ENCODE measurements around the gene EFCC1. TPM values are rescaled to one million over a fixed set of nuclear protein-coding genes. Genes with fewer than 3 reads are reported as not detected.

Gene EFCC1
- total and polyA plus RNA-seq, 2 of the 13 experiments (the other 11 are each of a cell fraction or from before 2014, with no cell fraction given), result not detected

DNA sequence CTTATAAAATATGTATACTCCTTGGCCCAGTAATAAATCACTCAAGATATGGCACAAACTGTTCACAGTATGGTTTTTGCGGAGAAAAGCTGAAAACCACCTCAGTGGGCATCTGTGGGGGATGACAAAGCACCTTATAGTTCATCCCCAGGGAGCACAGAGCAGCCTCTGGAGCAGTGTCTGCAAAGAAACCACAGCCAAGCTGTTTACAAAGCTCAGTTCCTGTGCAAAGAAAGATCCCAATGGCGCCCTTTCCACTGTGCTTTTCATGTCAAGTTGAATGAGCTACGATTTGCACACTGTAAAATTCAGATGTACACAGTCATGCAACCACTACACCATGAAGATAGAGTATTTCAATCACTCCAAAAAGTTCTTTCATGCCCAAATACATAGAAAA is 2.5 kb upstream of the EFCC1 start (continued):
- TF ChIP-seq, protein P1, sequence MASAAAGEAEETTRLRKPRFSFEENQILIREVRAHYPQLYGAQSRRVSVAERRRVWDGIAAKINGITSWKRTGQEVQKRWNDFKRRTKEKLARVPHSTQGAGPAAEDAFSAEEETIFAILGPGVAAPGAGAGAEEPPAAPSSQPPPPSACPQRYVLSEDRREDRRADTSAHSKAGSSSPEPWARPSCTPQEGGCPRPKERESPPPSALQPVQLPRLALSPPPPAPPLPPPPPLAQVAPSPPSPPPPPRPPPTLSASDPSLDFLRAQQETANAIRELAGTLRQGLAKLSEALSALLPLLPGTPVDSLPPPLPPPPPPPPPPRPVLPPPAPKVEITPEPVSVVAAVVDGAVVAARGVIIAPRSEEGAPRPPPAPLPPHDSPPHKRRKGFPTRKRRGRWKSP (CRISPR knock-in tag; IDR thresholded peaks at IDR 0.05), result peak; percentile 34; the same call in 1 of the 2 replicates
- TF ChIP-seq ZNF263 (CRISPR knock-in tag; IDR thresholded peaks at IDR 0.05) (peak; percentile 90), MTF2 (CRISPR knock-in tag; IDR thresholded peaks at IDR 0.05; ENCODE audit: borderline replicate concordance) (no peak), ZNF34 (CRISPR knock-in tag; IDR thresholded peaks at IDR 0.05; ENCODE audit: borderline replicate concordance) (no peak), SALL1 (CRISPR knock-in tag; IDR thresholded peaks at IDR 0.05) (no peak), SIN3B (IDR thresholded peaks at IDR 0.05; ENCODE audit: low read length) (no peak), ZMYM4 (CRISPR knock-in tag; IDR thresholded peaks at IDR 0.05) (no peak)
- TF ChIP-seq, protein P2, sequence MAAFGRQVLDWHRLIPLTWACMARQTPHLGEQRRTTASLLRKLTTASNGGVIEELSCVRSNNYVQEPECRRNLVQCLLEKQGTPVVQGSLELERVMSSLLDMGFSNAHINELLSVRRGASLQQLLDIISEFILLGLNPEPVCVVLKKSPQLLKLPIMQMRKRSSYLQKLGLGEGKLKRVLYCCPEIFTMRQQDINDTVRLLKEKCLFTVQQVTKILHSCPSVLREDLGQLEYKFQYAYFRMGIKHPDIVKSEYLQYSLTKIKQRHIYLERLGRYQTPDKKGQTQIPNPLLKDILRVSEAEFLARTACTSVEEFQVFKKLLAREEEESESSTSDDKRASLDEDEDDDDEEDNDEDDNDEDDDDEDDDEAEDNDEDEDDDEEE (CRISPR knock-in tag; IDR thresholded peaks at IDR 0.05), result no peak
- TF ChIP-seq, protein P3, sequence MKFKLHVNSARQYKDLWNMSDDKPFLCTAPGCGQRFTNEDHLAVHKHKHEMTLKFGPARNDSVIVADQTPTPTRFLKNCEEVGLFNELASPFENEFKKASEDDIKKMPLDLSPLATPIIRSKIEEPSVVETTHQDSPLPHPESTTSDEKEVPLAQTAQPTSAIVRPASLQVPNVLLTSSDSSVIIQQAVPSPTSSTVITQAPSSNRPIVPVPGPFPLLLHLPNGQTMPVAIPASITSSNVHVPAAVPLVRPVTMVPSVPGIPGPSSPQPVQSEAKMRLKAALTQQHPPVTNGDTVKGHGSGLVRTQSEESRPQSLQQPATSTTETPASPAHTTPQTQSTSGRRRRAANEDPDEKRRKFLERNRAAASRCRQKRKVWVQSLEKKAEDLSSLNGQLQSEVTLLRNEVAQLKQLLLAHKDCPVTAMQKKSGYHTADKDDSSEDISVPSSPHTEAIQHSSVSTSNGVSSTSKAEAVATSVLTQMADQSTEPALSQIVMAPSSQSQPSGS (CRISPR knock-in tag; IDR thresholded peaks at IDR 0.05), result no peak

DNA sequence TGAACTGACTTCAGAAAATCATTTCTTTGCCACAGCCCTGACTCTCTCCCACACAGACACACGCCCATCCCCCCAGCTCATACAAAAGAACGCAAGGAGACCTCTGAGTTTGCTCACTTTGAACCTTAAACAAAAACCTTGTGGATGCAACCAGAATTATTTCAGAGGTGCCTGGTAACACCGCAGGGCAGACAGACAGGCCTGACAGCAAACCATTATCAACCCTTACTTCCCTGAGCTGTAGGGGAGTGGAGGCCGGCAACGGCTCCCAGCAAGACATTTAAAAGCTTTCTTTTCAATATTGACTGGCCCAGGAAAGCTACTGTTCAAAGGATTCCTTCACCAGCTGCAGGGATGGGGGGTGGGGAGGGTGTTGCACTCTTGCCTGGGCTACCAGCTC is 2.0 kb upstream of the EFCC1 start:
- H3K9ac ChIP-seq (ENCODE audit: insufficient read depth, low read depth, low read length), result no peak overlapping the region
- H3K27ac ChIP-seq (ENCODE audit: extremely low read length, insufficient read depth, low read length), result no peak overlapping the region
- H3K27me3 ChIP-seq (ENCODE audit: control insufficient read depth in 1 of 2, insufficient read depth in 2 of 2, low read length in 2 of 2), result peaks cover 1 to 52% of the 10 kb centered on the region in 2 experiments
- peak overlapping the region; percentile 66 for H3K4me2 ChIP-seq (ENCODE audit: low read depth, low read length)
- no peaks in the 10 kb centered on the region for H3K79me2 ChIP-seq (ENCODE audit: insufficient read depth, low read length)
- H3K36me3 ChIP-seq (replicated peaks in 1 of 2; ENCODE audit: control insufficient read depth in 1 of 2, insufficient read depth in 2 of 2, low read length in 2 of 2), result no peaks in the 10 kb centered on the region; a peak in 1 of 5 replicates
- ATAC-seq, result peak; percentile 34
- BruUV-seq (replicated peaks), result no TSS peak
- no peak overlapping the region for H2AFZ ChIP-seq (ENCODE audit: low read length)
- in situ Hi-C loops (cut with HindIII; ENCODE audit: extremely low pct_ligation_motif_present, low pct_unique_long_range_greater_than_20kb) (no loop called here), intact Hi-C loops (cut with micrococcal nuclease; ENCODE audit: unreplicated experiment) (no loop called here)
- H4K20me1 ChIP-seq (ENCODE audit: insufficient read depth, low read length), result no peaks in the 10 kb centered on the region
- H3K9me3 ChIP-seq (ENCODE audit: low read length), result no peaks in the 10 kb centered on the region
- FAIRE-seq, result peak; percentile 53
- POLR2A ChIA-PET, result interaction anchor here (1.2 kb wide), 2 partner anchors 123 to 317 kb away, joined by 4 read pairs; partner anchors contain the start of gene RAB43
- H3K4me3 ChIP-seq (replicated peaks in 1 of 3; ENCODE audit: insufficient read depth in 1 of 3, low read depth in 2 of 3, low read length in 3 of 3), result peak overlapping the region in 1 of 3 experiments; percentile 20; a peak in 2 of 6 replicates
- peaks cover 34% of the 10 kb centered on the region for H3K4me1 ChIP-seq (ENCODE audit: insufficient read depth, low read length)
- peak; percentile 27 for DNase-seq (ENCODE audit: low spot score)
- WGBS (ENCODE audit: low lambda C conversion rate), result 0% methylated on average over 4 of the region's 5 CpGs
- CTCF ChIA-PET (ENCODE audit: low intra/inter-chr PET ratio, low total read pairs), result no interaction called here
- TF ChIP-seq GLI4 (CRISPR knock-in tag; IDR thresholded peaks at IDR 0.05; ENCODE audit: borderline replicate concordance) (no peak), SP140L (CRISPR knock-in tag; IDR thresholded peaks at IDR 0.05; ENCODE audit: borderline replicate concordance) (no peak), SOX13 (IDR thresholded peaks at IDR 0.05) (no peak), SOX13 (CRISPR knock-in tag; conservative IDR thresholded peaks at IDR 0.05 in 1 of 2, IDR thresholded peaks at IDR 0.05 in 1 of 2) (peak in 1 of 2 experiments; percentile 33; a peak in 1 of 4 replicates), ZNF101 (CRISPR knock-in tag; IDR thresholded peaks at IDR 0.05; ENCODE audit: borderline replicate concordance, low read depth) (no peak), ZNF7 (CRISPR knock-in tag; IDR thresholded peaks at IDR 0.05) (peak; percentile 42; the same call in 1 of the 2 replicates)
- TF ChIP-seq, protein P4, sequence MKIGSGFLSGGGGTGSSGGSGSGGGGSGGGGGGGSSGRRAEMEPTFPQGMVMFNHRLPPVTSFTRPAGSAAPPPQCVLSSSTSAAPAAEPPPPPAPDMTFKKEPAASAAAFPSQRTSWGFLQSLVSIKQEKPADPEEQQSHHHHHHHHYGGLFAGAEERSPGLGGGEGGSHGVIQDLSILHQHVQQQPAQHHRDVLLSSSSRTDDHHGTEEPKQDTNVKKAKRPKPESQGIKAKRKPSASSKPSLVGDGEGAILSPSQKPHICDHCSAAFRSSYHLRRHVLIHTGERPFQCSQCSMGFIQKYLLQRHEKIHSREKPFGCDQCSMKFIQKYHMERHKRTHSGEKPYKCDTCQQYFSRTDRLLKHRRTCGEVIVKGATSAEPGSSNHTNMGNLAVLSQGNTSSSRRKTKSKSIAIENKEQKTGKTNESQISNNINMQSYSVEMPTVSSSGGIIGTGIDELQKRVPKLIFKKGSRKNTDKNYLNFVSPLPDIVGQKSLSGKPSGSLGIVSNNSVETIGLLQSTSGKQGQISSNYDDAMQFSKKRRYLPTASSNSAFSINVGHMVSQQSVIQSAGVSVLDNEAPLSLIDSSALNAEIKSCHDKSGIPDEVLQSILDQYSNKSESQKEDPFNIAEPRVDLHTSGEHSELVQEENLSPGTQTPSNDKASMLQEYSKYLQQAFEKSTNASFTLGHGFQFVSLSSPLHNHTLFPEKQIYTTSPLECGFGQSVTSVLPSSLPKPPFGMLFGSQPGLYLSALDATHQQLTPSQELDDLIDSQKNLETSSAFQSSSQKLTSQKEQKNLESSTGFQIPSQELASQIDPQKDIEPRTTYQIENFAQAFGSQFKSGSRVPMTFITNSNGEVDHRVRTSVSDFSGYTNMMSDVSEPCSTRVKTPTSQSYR (CRISPR knock-in tag; IDR thresholded peaks at IDR 0.05; ENCODE audit: borderline replicate concordance), result peak; percentile 82; the same call in 1 of the 2 replicates
- TF ChIP-seq, protein P1 (CRISPR knock-in tag; IDR thresholded peaks at IDR 0.05), result 0 out of 2 replicates have a peak, but pooled peaks have one; percentile 38

Data from HepG2 (cell line).